H1 (cell line): ENCODE results near the gene GRM7. TPM values are rescaled to one million over a fixed set of nuclear protein-coding genes. Genes with fewer than 3 reads are reported as not detected.

Source experiments
- CTCF ChIA-PET: fragments of 300-600 bp; sonication (Branson Sonifier 250); formaldehyde crosslinking; loops from one replicate; lab custom pipeline; 2021; ENCODE audit not compliant: partially characterized antibody; lab: Charles Lee
- POLR2A ChIA-PET: fragments of 300-600 bp; sonication (Branson Sonifier 250); formaldehyde crosslinking; loops from one replicate; lab custom pipeline; 2021; ENCODE audit warnings: inconsistent platforms; ENCODE audit not compliant: partially characterized antibody; lab: Charles Lee
- DNase-seq, 2 experiments: peaks; one replicate each; pipeline versions ENCODE4 v3.0.0 to v3.0.0-alpha.2; 2010 to 2022; ENCODE audit warnings: low spot score in 2 of 2, low read depth in 1 of 2, mixed read lengths in 1 of 2
- FAIRE-seq: peaks from 2 replicates; lab custom pipeline; 2011; peaks lifted over from hg19 to GRCh38; lab: Jason Lieb, UNC
- H2AFZ ChIP-seq: 2 replicates; pipeline ENCODE4 v1.8.1; 2012; ENCODE audit warnings: low read length, inconsistent platforms
- H2AK5ac ChIP-seq: 2 replicates; pipeline ENCODE4 v1.6.1; 2013; ENCODE audit warnings: low read depth, low read length
- H2BK120ac ChIP-seq: replicated peaks from 2 replicates; pipeline ENCODE3; 2013; ENCODE audit warnings: low read depth, low read length, inconsistent platforms
- H2BK12ac ChIP-seq: 2 replicates; pipeline ENCODE4 v1.6.1; 2013; ENCODE audit warnings: low read depth, low read length
- H2BK15ac ChIP-seq: 2 replicates; pipeline ENCODE4 v1.6.1; 2013; ENCODE audit warnings: low read length
- H2BK20ac ChIP-seq: 2 replicates; pipeline ENCODE4 v1.6.1; 2013; ENCODE audit warnings: low read length
- H2BK5ac ChIP-seq: 2 replicates; pipeline ENCODE4 v1.6.1; 2013; ENCODE audit warnings: low read depth, low read length
- H3K14ac ChIP-seq: 2 replicates; pipeline ENCODE4 v1.6.1; 2013; ENCODE audit warnings: inconsistent platforms; ENCODE audit not compliant: insufficient read length
- H3K18ac ChIP-seq: 2 replicates; pipeline ENCODE4 v1.6.1; 2013; ENCODE audit warnings: low read length; ENCODE audit errors: extremely low read depth
- H3K23ac ChIP-seq: 2 replicates; pipeline ENCODE4 v1.6.1; 2013; ENCODE audit warnings: inconsistent platforms; ENCODE audit not compliant: insufficient read length
- H3K23me2 ChIP-seq: 2 replicates; pipeline ENCODE4 v1.6.1; 2013; ENCODE audit warnings: low read depth, low read length
- H3K27ac ChIP-seq: 2 replicates; pipeline ENCODE4 v1.6.1; 2011; ENCODE audit warnings: low read depth, low read length, inconsistent platforms
- H3K27me3 ChIP-seq, 4 experiments: replicated peaks in 1 of 4; 1 replicate in 1 of 4; 2 replicates in 3 of 4; pipeline versions ENCODE4 v1.6.1 to v1.8.1; 2011 to 2013; ENCODE audit warnings: low read length in 3 of 4, mild to moderate bottlenecking in 3 of 4, inconsistent platforms in 2 of 4, mixed read lengths in 2 of 4, moderate library complexity in 1 of 4; ENCODE audit not compliant: control insufficient read depth in 3 of 4, insufficient read depth in 3 of 4; ENCODE audit errors: extremely low read depth in 1 of 4
- H3K36me3 ChIP-seq, 4 experiments: 2 replicates each; pipeline versions ENCODE4 v1.6.1 to v1.8.1; 2011 to 2013; ENCODE audit warnings: mild to moderate bottlenecking in 4 of 4, low read length in 3 of 4, moderate library complexity in 2 of 4, control low read depth in 1 of 4, inconsistent platforms in 1 of 4; ENCODE audit not compliant: insufficient read depth in 4 of 4, control insufficient read depth in 2 of 4
- H3K4ac ChIP-seq: replicated peaks from 2 replicates; pipeline ENCODE3; 2013; ENCODE audit warnings: low read length, low read depth, mixed read lengths, inconsistent platforms; ENCODE audit not compliant: insufficient read length
- H3K4me1 ChIP-seq, 4 experiments: replicated peaks in 1 of 4; 1 replicate in 1 of 4; 2 replicates in 3 of 4; pipeline versions ENCODE4 v1.6.1 to v1.8.1; 2011 to 2013; ENCODE audit warnings: low read length in 3 of 4, inconsistent platforms in 2 of 4, mixed read lengths in 1 of 4; ENCODE audit not compliant: insufficient read depth in 4 of 4, control insufficient read depth in 3 of 4
- H3K4me2 ChIP-seq, 2 experiments: 2 replicates each; pipeline versions ENCODE4 v1.6.1 to v1.8.1; 2011 to 2013; ENCODE audit warnings: low read depth in 2 of 2, low read length in 2 of 2, control low read depth in 1 of 2, inconsistent platforms in 1 of 2, mild to moderate bottlenecking in 1 of 2; ENCODE audit not compliant: insufficient read depth in 1 of 2
- H3K4me3 ChIP-seq, 4 experiments: fragments of 200-600, 300-600 bp in 1 of 4; sonication (generic), shearing (Covaris generic), sonication (Bioruptor Twin) in 1 of 4; 2 replicates each; pipeline versions ENCODE4 v1.5.1 to v1.8.1; 2011 to 2016; ENCODE audit warnings: low read length in 4 of 4, low read depth in 3 of 4, control low read depth in 2 of 4, inconsistent platforms in 2 of 4, mild to moderate bottlenecking in 2 of 4, mixed read lengths in 1 of 4, moderate library complexity in 1 of 4; ENCODE audit not compliant: insufficient read depth in 2 of 4; ENCODE audit errors: extremely low read depth in 1 of 4
- H3K56ac ChIP-seq: replicated peaks from 2 replicates; pipeline ENCODE3; 2013; ENCODE audit warnings: low read depth, mild to moderate bottlenecking, mixed read lengths, low read length, inconsistent platforms; ENCODE audit not compliant: insufficient read length
- H3K79me1 ChIP-seq: 2 replicates; pipeline ENCODE4 v1.6.1; 2013; ENCODE audit warnings: low read depth, low read length, control low read depth
- H3K79me2 ChIP-seq, 2 experiments: 2 replicates each; pipeline versions ENCODE4 v1.6.1 to v1.8.1; 2012 to 2013; ENCODE audit warnings: low read length in 2 of 2, mild to moderate bottlenecking in 2 of 2, inconsistent platforms in 1 of 2; ENCODE audit not compliant: insufficient read depth in 2 of 2, control insufficient read depth in 1 of 2
- H3K9ac ChIP-seq, 4 experiments: replicated peaks in 1 of 4; 1 replicate in 1 of 4; 2 replicates in 3 of 4; pipeline versions ENCODE4 v1.6.1 to v1.8.1; 2011 to 2013; ENCODE audit warnings: low read depth in 3 of 4, low read length in 3 of 4, control low read depth in 2 of 4, mild to moderate bottlenecking in 2 of 4, moderate library complexity in 2 of 4, inconsistent platforms in 1 of 4; ENCODE audit errors: extremely low read depth in 1 of 4
- H3K9me3 ChIP-seq, 2 experiments: 2 replicates each; pipeline versions ENCODE4 v1.6.1 to v1.8.1; 2012 to 2013; ENCODE audit warnings: mild to moderate bottlenecking in 2 of 2, moderate library complexity in 2 of 2, control low read depth in 1 of 2, inconsistent platforms in 1 of 2, low read depth in 1 of 2, low read length in 1 of 2, mixed read lengths in 1 of 2; ENCODE audit not compliant: insufficient read depth in 2 of 2
- H4K20me1 ChIP-seq, 2 experiments: replicated peaks in 1 of 2; 2 replicates each; pipeline versions ENCODE3 to v1.8.1; 2011 to 2013; ENCODE audit warnings: inconsistent platforms in 2 of 2, low read length in 2 of 2, mild to moderate bottlenecking in 1 of 2; ENCODE audit not compliant: insufficient read depth in 2 of 2, control insufficient read depth in 1 of 2
- H4K5ac ChIP-seq: 2 replicates; pipeline ENCODE4 v1.6.1; 2013; ENCODE audit warnings: low read length, low read depth, mixed read lengths, inconsistent platforms; ENCODE audit not compliant: insufficient read length
- H4K8ac ChIP-seq: 2 replicates; pipeline ENCODE4 v1.8.0; 2013; ENCODE audit warnings: mild to moderate bottlenecking, moderate library complexity, low read length, inconsistent platforms; ENCODE audit not compliant: insufficient read depth; ENCODE audit errors: extremely low read depth
- H4K91ac ChIP-seq: replicated peaks from 2 replicates; pipeline ENCODE3; 2013; ENCODE audit warnings: low read length, mixed read lengths, inconsistent platforms; ENCODE audit not compliant: insufficient read length
- ATF3 ChIP-seq: IDR thresholded peaks from 2 replicates; pipeline ENCODE4 v1.6.1; 2011; ENCODE audit warnings: low read depth, mild to moderate bottlenecking, low read length; ENCODE audit not compliant: insufficient read depth
- CHD2 ChIP-seq: IDR thresholded peaks from 2 replicates; pipeline ENCODE4 v1.6.1; 2012; ENCODE audit warnings: low read length, improper control_type of control experiment
- HDAC6 ChIP-seq: IDR thresholded peaks from one replicate; pipeline ENCODE4 v1.7.1; 2012; ENCODE audit warnings: low read depth, mild to moderate bottlenecking, inconsistent platforms, low read length, moderate library complexity
- KDM1A ChIP-seq: fragments of 200-600, 300-600 bp; sonication (generic); IDR thresholded peaks from 2 replicates; pipeline ENCODE4 v1.7.1; 2016; ENCODE audit warnings: mild to moderate bottlenecking, low read length, borderline replicate concordance
- MAX ChIP-seq: IDR thresholded peaks from 2 replicates; pipeline ENCODE4 v1.6.1; 2012; ENCODE audit warnings: inconsistent platforms
- PHF8 ChIP-seq: fragments of 200-600 bp; sonication (generic); conservative IDR thresholded peaks from 2 replicates; pipeline ENCODE4 v1.7.1; 2012; ENCODE audit warnings: low read depth, mild to moderate bottlenecking, inconsistent platforms, low read length, moderate library complexity
- POLR2A ChIP-seq, 2 experiments: IDR thresholded peaks; 1 replicate in 1 of 2; 2 replicates in 1 of 2; pipeline ENCODE4 v1.6.1; 2011; ENCODE audit warnings: low read depth in 2 of 2, low read length in 2 of 2, mild to moderate bottlenecking in 2 of 2; ENCODE audit errors: control extremely low read depth in 1 of 2
- POLR2AphosphoS5 ChIP-seq: IDR thresholded peaks from 2 replicates; pipeline ENCODE4 v1.6.1; 2011; ENCODE audit warnings: low read depth, low read length
- RAD21 ChIP-seq, 2 experiments: IDR thresholded peaks in 1 of 2; conservative IDR thresholded peaks in 1 of 2; 2 replicates each; pipeline ENCODE4 v1.6.1; 2011; ENCODE audit warnings: low read depth in 2 of 2, low read length in 2 of 2, improper control_type of control experiment in 1 of 2, inconsistent platforms in 1 of 2, mild to moderate bottlenecking in 1 of 2, moderate library complexity in 1 of 2
- RFX5 ChIP-seq: IDR thresholded peaks from 2 replicates; pipeline ENCODE4 v1.6.1; 2011; ENCODE audit warnings: low read depth, low read length, improper control_type of control experiment, borderline replicate concordance
- TAF1 ChIP-seq: IDR thresholded peaks from 2 replicates; pipeline ENCODE4 v1.6.1; 2011; ENCODE audit warnings: mild to moderate bottlenecking, low read depth, low read length
- TBP ChIP-seq: IDR thresholded peaks from 2 replicates; pipeline ENCODE4 v1.6.1; 2011; ENCODE audit warnings: low read depth, low read length, improper control_type of control experiment
- ZNF274 ChIP-seq: IDR thresholded peaks from 2 replicates; pipeline ENCODE4 v1.7.0; 2012; ENCODE audit warnings: low read length, borderline replicate concordance; ENCODE audit errors: extremely low read depth
- WGBS, 2 experiments: shearing (Covaris generic) in 1 of 2; methylation state at CpG; one replicate each; pipeline versions ENCODE4 v1.1.6 to v1.1.7; 2013 to 2015; ENCODE audit warnings: low lambda C conversion rate in 2 of 2, mixed read lengths in 2 of 2, inconsistent platforms in 1 of 2, low coverage in 1 of 2, missing lambda C conversion rate in 1 of 2; ENCODE audit not compliant: insufficient replicate concordance in 2 of 2, insufficient coverage in 1 of 2, insufficient read length in 1 of 2; ENCODE audit errors: extremely low coverage in 1 of 2, missing lambda C conversion rate in 1 of 2; 5-methylcytosine and 5-hydroxymethylcytosine counted together
- polyA plus RNA-seq, 7 experiments: library from polyadenylated mRNA; depleted of rRNA in 3 of 7; stranded (reverse) in 5 of 7; unstranded in 2 of 7; fragments of >200 nt in 5 of 7; fragments of 200-250 nt in 2 of 7; gene quantifications; 1 replicate in 5 of 7; 2 replicates in 1 of 7; 4 replicates in 1 of 7; pipeline versions ENCODE4 v1.2.1 to v1.2.3, GENCODE V29; 2011 to 2013; ENCODE audit warnings: missing spikeins in 2 of 7, mixed read lengths in 2 of 7
- total RNA-seq: library from RNA; stranded (reverse); fragmentation: NEBNext Ultra II Directional; extraction: Animal tissue kit (Norgen Biotek cat#: 25700); gene quantifications from 2 replicates; pipeline ENCODE4 v1.2.1, GENCODE V29; 2021

The GRM7 gene
- total and polyA plus RNA-seq, 2 of the 8 experiments (the other 6 are each of a cell fraction or from before 2014, with no cell fraction given), result 0.17 to 0.24 TPM

- no peak overlapping the region for H2BK5ac ChIP-seq
- H3K56ac ChIP-seq, result no peak overlapping the region
- H3K18ac ChIP-seq, result no peak overlapping the region
- CTCF ChIA-PET, result no interaction called here
- H3K9me3 ChIP-seq, result no peaks in the 10 kb centered on the region
- H3K4me2 ChIP-seq, result no peak overlapping the region
- no peak overlapping the region for H2AFZ ChIP-seq
- H2AK5ac ChIP-seq, result no peak overlapping the region
- no peak overlapping the region for H3K4ac ChIP-seq
- DNase-seq, result no peak
- no peaks in the 10 kb centered on the region for H4K20me1 ChIP-seq
- H4K91ac ChIP-seq, result no peak overlapping the region
- no peak overlapping the region for H2BK120ac ChIP-seq
- H2BK20ac ChIP-seq, result no peak overlapping the region
- H3K4me1 ChIP-seq, result no peaks in the 10 kb centered on the region
- no peak overlapping the region for H3K27ac ChIP-seq
- no peak for FAIRE-seq
- H3K4me3 ChIP-seq, result no peak overlapping the region
- H3K27me3 ChIP-seq, result no peaks in the 10 kb centered on the region
- no peak overlapping the region for H4K8ac ChIP-seq
- no peak overlapping the region for H4K5ac ChIP-seq
- no peaks in the 10 kb centered on the region for H3K79me1 ChIP-seq
- POLR2A ChIA-PET, result no interaction called here
- no peaks in the 10 kb centered on the region for H3K23me2 ChIP-seq
- H2BK12ac ChIP-seq, result no peak overlapping the region
- no peak overlapping the region for H3K23ac ChIP-seq
- no peaks in the 10 kb centered on the region for H3K36me3 ChIP-seq
- WGBS, 2 experiments, result 89% methylated on average over 2 of the region's 2 CpGs; no CpG with 5 or more reads in 1 of the 2 experiments
- H3K9ac ChIP-seq, result no peak overlapping the region
- no peak overlapping the region for H3K14ac ChIP-seq
- H3K79me2 ChIP-seq, result no peaks in the 10 kb centered on the region
- no peak overlapping the region for H2BK15ac ChIP-seq
- TF ChIP-seq TBP (no peak), KDM1A (no peak), ATF3 (no peak), MAX (no peak), RAD21 (IDR thresholded peaks at IDR 0.05 in 1 of 2, conservative IDR thresholded peaks at IDR 0.05 in 1 of 2; ENCODE audit: low read depth in 2 of 2, low read length in 2 of 2) (no peak), PHF8 (no peak), HDAC6 (no peak), POLR2A (IDR thresholded peaks at IDR 0.05; ENCODE audit: control extremely low read depth in 1 of 2, low read depth in 2 of 2, low read length in 2 of 2) (no peak), TAF1 (no peak), ZNF274 (no peak), POLR2AphosphoS5 (no peak), RFX5 (no peak), CHD2 (no peak)
These were observed 521.5 kb downstream of the GRM7 start for GRCh38 chr3:7382293-7383010.
